Stomach smooth muscle (tissue), 2 donors: ENCODE results near the gene LRRFIP2.

ENCODE experiments used
- H3K27ac ChIP-seq: one replicate; pipeline ENCODE4 v1.7.0; 2013; ENCODE audit warnings: mild to moderate bottlenecking, low read length, inconsistent platforms
- H3K27me3 ChIP-seq, 2 donors: one replicate each; pipeline ENCODE4 v1.7.0; 2013; ENCODE audit warnings: low read length in 2 of 2; ENCODE audit not compliant: insufficient read depth in 2 of 2, control insufficient read depth in 1 of 2
- H3K36me3 ChIP-seq, 2 donors: one replicate each; pipeline ENCODE4 v1.7.0; 2013; ENCODE audit warnings: low read length in 2 of 2; ENCODE audit not compliant: control insufficient read depth in 2 of 2, insufficient read depth in 2 of 2
- H3K4me1 ChIP-seq: one replicate; pipeline ENCODE4 v1.7.0; 2013; ENCODE audit warnings: low read length; ENCODE audit not compliant: control insufficient read depth, insufficient read depth
- H3K4me3 ChIP-seq, 2 donors: one replicate each; pipeline ENCODE4 v1.7.0; 2013; ENCODE audit warnings: low read length in 2 of 2
- H3K9ac ChIP-seq, 2 donors: one replicate each; pipeline ENCODE4 v1.7.0; 2013; ENCODE audit warnings: low read length in 2 of 2, mild to moderate bottlenecking in 1 of 2
- H3K9me3 ChIP-seq, 2 donors: one replicate each; pipeline ENCODE4 v1.7.0; 2013; ENCODE audit warnings: low read length in 2 of 2; ENCODE audit not compliant: control insufficient read depth in 2 of 2
- donor health status: healthy.
- donor health status: Pancreatic carcinoma.

The LRRFIP2 gene

GRCh38 chr3:37097776-37098175 lies 76.6 kb downstream of the LRRFIP2 start:
- H3K9me3 ChIP-seq = no peaks in the 10 kb centered on the region
- H3K27ac ChIP-seq = no peak overlapping the region
- no peak overlapping the region for H3K4me3 ChIP-seq
- no peak overlapping the region for H3K9ac ChIP-seq
- H3K27me3 ChIP-seq = no peaks in the 10 kb centered on the region
- H3K4me1 ChIP-seq = no peaks in the 10 kb centered on the region
- peaks cover 0 to 4% of the 10 kb centered on the region in 2 donors for H3K36me3 ChIP-seq

GRCh38 chr3:37096975-37097374 lies 77.4 kb downstream of the LRRFIP2 start:
- H3K9me3 ChIP-seq = no peaks in the 10 kb centered on the region
- H3K4me3 ChIP-seq = no peak overlapping the region
- H3K27ac ChIP-seq = no peak overlapping the region
- no peak overlapping the region for H3K9ac ChIP-seq
- H3K27me3 ChIP-seq = no peaks in the 10 kb centered on the region
- peaks cover 0 to 4% of the 10 kb centered on the region in 2 donors for H3K36me3 ChIP-seq
- no peaks in the 10 kb centered on the region for H3K4me1 ChIP-seq

- Histone ChIP-seq H3K27me3 (no peaks in the 10 kb centered on the region), H3K36me3 (peaks cover 0 to 5% of the 10 kb centered on the region in 2 donors), H3K9ac (no peak overlapping the region), H3K27ac (no peak overlapping the region), H3K4me3 (no peak overlapping the region), H3K9me3 (no peaks in the 10 kb centered on the region), H3K4me1 (no peaks in the 10 kb centered on the region)
Observed at GRCh38 chr3:37096288-37096687, 78.1 kb downstream of the LRRFIP2 start.

- Histone ChIP-seq H3K9ac (no peak overlapping the region), H3K36me3 (peaks cover 3 to 7% of the 10 kb centered on the region in 2 donors), H3K27me3 (no peaks in the 10 kb centered on the region), H3K27ac (no peak overlapping the region), H3K4me1 (no peaks in the 10 kb centered on the region), H3K9me3 (no peaks in the 10 kb centered on the region), H3K4me3 (no peak overlapping the region)
Observed at GRCh38 chr3:37094636-37095035, 79.7 kb downstream of the LRRFIP2 start.

GRCh38 chr3:37093481-37093880 lies 80.9 kb downstream of the LRRFIP2 start:
- Histone ChIP-seq H3K9me3 (no peaks in the 10 kb centered on the region), H3K4me3 (no peak overlapping the region), H3K4me1 (no peaks in the 10 kb centered on the region), H3K27me3 (no peaks in the 10 kb centered on the region), H3K9ac (no peak overlapping the region), H3K36me3 (peaks cover 3 to 7% of the 10 kb centered on the region in 2 donors), H3K27ac (no peak overlapping the region)

- H3K9me3 ChIP-seq = no peaks in the 10 kb centered on the region
- H3K36me3 ChIP-seq = peaks cover 4 to 7% of the 10 kb centered on the region in 2 donors
- H3K9ac ChIP-seq = no peak overlapping the region
- H3K27me3 ChIP-seq = no peaks in the 10 kb centered on the region
- no peak overlapping the region for H3K27ac ChIP-seq
- H3K4me1 ChIP-seq = no peaks in the 10 kb centered on the region
- H3K4me3 ChIP-seq = no peak overlapping the region
Observed at GRCh38 chr3:37092484-37092883, 81.9 kb downstream of the LRRFIP2 start.

GRCh38 chr3:37087870-37088269 lies 86.5 kb downstream of the LRRFIP2 start:
- Histone ChIP-seq H3K36me3 (peaks cover 3 to 4% of the 10 kb centered on the region in 2 donors), H3K27ac (no peak overlapping the region), H3K9me3 (no peaks in the 10 kb centered on the region), H3K4me1 (no peaks in the 10 kb centered on the region), H3K4me3 (no peak overlapping the region), H3K27me3 (no peaks in the 10 kb centered on the region), H3K9ac (no peak overlapping the region)

GRCh38 chr3:37086918-37087317 lies 87.5 kb downstream of the LRRFIP2 start:
- Histone ChIP-seq H3K36me3 (peaks cover 3 to 4% of the 10 kb centered on the region in 2 donors), H3K27me3 (no peaks in the 10 kb centered on the region), H3K9me3 (no peaks in the 10 kb centered on the region)

GRCh38 chr3:37082317-37082716 lies 92.1 kb downstream of the LRRFIP2 start:
- Histone ChIP-seq H3K27ac (no peak overlapping the region), H3K9ac (no peak overlapping the region), H3K4me3 (no peak overlapping the region), H3K27me3 (no peaks in the 10 kb centered on the region), H3K4me1 (no peaks in the 10 kb centered on the region), H3K9me3 (no peaks in the 10 kb centered on the region), H3K36me3 (peaks cover 0 to 2% of the 10 kb centered on the region in 2 donors)

More at GRCh38 chr3:37086918-37087317, 87.5 kb downstream of the LRRFIP2 start:
- Histone ChIP-seq H3K4me3 (no peak overlapping the region), H3K27ac (no peak overlapping the region), H3K4me1 (no peaks in the 10 kb centered on the region), H3K9ac (no peak overlapping the region)

GRCh38 chr3:37075955-37076354 lies 98.4 kb downstream of the LRRFIP2 start:
- no peak overlapping the region for H3K9ac ChIP-seq
- H3K27ac ChIP-seq = no peak overlapping the region
- H3K9me3 ChIP-seq = no peaks in the 10 kb centered on the region
- H3K36me3 ChIP-seq = peaks cover 2 to 9% of the 10 kb centered on the region in 2 donors
- H3K4me1 ChIP-seq = no peaks in the 10 kb centered on the region
- no peak overlapping the region for H3K4me3 ChIP-seq
- no peaks in the 10 kb centered on the region for H3K27me3 ChIP-seq

- no peak overlapping the region for H3K4me3 ChIP-seq
- H3K9ac ChIP-seq = no peak overlapping the region
- no peaks in the 10 kb centered on the region for H3K27me3 ChIP-seq
- H3K36me3 ChIP-seq = peaks cover 4 to 8% of the 10 kb centered on the region in 2 donors
- no peak overlapping the region for H3K27ac ChIP-seq
- no peaks in the 10 kb centered on the region for H3K9me3 ChIP-seq
- H3K4me1 ChIP-seq = no peaks in the 10 kb centered on the region
Observed at GRCh38 chr3:37074178-37074577, 100.2 kb downstream of the LRRFIP2 start.
